Measurements from ENCODE around the gene CEP41. TPM values are rescaled to one million over a fixed set of nuclear protein-coding genes. Genes with fewer than 3 reads are reported as not detected.

CEP41 gene
- total and polyA plus RNA-seq, 8 donors = 12.4 to 34.2 (median 28.6) TPM

DNA sequence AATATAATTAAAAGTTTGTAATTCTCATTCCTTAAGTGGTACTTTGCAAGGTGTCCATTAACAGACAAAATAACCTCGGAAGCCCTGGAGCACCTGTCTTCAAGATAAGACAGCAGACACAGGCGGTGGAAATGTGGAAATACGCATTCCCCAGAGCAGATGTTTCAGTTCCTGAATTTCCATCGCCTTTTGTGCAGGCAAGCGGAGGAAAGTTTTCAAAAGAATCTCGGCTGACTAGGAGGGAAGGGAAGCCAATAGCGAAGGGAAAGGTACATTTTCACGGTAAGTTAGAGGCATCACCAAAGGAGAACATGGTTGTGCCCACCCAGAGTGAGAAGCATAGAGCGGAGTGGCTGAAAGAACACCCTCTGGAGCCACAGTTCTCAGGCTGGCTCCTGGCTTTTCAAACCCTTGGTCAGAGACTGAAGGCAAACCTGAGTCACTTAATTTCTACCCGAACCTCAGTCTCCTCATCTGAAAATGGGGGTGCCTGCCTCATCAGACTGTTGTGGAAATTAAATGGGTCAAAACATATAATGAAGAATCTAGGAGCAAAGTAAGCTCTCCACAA lies 46.9 kb downstream of the CEP41 start:
- Histone ChIP-seq H3K36me3 (no peaks in the 10 kb centered on the region), H3K27me3 (no peaks in the 10 kb centered on the region), H3K4me1 (peaks cover 0 to 10% of the 10 kb centered on the region in 2 donors), H3K4me3 (no peak overlapping the region), H3K9me3 (no peaks in the 10 kb centered on the region), H3K27ac (peak overlapping the region in 1 of 2 donors; percentile 55)
- no peak for ATAC-seq
- intact Hi-C loops (cut with DNase I) = no loop called here
- no peak for DNase-seq
- TF ChIP-seq, protein P1, sequence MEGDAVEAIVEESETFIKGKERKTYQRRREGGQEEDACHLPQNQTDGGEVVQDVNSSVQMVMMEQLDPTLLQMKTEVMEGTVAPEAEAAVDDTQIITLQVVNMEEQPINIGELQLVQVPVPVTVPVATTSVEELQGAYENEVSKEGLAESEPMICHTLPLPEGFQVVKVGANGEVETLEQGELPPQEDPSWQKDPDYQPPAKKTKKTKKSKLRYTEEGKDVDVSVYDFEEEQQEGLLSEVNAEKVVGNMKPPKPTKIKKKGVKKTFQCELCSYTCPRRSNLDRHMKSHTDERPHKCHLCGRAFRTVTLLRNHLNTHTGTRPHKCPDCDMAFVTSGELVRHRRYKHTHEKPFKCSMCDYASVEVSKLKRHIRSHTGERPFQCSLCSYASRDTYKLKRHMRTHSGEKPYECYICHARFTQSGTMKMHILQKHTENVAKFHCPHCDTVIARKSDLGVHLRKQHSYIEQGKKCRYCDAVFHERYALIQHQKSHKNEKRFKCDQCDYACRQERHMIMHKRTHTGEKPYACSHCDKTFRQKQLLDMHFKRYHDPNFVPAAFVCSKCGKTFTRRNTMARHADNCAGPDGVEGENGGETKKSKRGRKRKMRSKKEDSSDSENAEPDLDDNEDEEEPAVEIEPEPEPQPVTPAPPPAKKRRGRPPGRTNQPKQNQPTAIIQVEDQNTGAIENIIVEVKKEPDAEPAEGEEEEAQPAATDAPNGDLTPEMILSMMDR (IDR thresholded peaks at IDR 0.05) = no peak

DNA sequence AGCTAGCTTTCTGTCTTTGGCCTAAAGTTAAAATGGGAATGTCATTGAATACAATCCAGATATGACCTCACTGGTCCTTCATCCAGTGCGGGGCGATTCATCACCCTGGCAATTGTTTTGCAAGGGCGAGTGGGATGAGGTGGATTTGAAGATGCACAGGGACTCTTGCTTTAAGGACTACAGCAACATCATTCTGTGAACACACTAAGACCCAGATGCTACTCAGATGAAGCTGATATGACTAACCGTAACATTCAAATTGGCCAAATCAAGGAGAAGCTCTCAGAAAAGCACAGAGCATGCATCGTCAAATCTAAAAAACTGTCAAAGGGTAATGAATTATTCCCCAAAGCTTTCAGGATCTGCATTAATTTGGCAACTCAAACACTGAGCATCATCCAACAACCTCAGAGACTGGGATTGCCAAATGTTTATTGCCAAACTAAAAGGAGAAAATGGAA lies 47.7 kb downstream of the CEP41 start:
- peak overlapping the region in 1 of 2 donors; percentile 55 for H3K27ac ChIP-seq
- H3K9me3 ChIP-seq = no peaks in the 10 kb centered on the region
- TF ChIP-seq, protein P1 (IDR thresholded peaks at IDR 0.05) = no peak
- no peaks in the 10 kb centered on the region for H3K36me3 ChIP-seq
- ATAC-seq = peak; percentile 44
- no peak for DNase-seq
- intact Hi-C loops (cut with DNase I) = no loop called here
- H3K4me1 ChIP-seq = peaks cover 0 to 4% of the 10 kb centered on the region in 2 donors
- no peak overlapping the region for H3K4me3 ChIP-seq
- no peaks in the 10 kb centered on the region for H3K27me3 ChIP-seq

- no peak overlapping the region for H3K27ac ChIP-seq
- peaks cover 0 to 4% of the 10 kb centered on the region in 2 donors for H3K4me1 ChIP-seq
- H3K27me3 ChIP-seq = no peaks in the 10 kb centered on the region
- DNase-seq (no peak), ATAC-seq (no peak)
- no peaks in the 10 kb centered on the region for H3K9me3 ChIP-seq
- no peaks in the 10 kb centered on the region for H3K36me3 ChIP-seq
- H3K4me3 ChIP-seq = no peak overlapping the region
- intact Hi-C loops (cut with DNase I) = no loop called here
- TF ChIP-seq, protein P1 (IDR thresholded peaks at IDR 0.05) = no peak
Observed at GRCh38 chr7:130390486-130390885, 50.3 kb downstream of the CEP41 start.

- Histone ChIP-seq H3K36me3 (no peaks in the 10 kb centered on the region), H3K9me3 (no peaks in the 10 kb centered on the region), H3K27ac (no peak overlapping the region), H3K4me1 (no peaks in the 10 kb centered on the region), H3K4me3 (no peak overlapping the region), H3K27me3 (no peaks in the 10 kb centered on the region)
- intact Hi-C loops (cut with DNase I) = no loop called here
- TF ChIP-seq, protein P1 (IDR thresholded peaks at IDR 0.05) = no peak
- ATAC-seq = no peak
- no peak for DNase-seq
Observed at GRCh38 chr7:130388671-130389070, 52.1 kb downstream of the CEP41 start.

DNA sequence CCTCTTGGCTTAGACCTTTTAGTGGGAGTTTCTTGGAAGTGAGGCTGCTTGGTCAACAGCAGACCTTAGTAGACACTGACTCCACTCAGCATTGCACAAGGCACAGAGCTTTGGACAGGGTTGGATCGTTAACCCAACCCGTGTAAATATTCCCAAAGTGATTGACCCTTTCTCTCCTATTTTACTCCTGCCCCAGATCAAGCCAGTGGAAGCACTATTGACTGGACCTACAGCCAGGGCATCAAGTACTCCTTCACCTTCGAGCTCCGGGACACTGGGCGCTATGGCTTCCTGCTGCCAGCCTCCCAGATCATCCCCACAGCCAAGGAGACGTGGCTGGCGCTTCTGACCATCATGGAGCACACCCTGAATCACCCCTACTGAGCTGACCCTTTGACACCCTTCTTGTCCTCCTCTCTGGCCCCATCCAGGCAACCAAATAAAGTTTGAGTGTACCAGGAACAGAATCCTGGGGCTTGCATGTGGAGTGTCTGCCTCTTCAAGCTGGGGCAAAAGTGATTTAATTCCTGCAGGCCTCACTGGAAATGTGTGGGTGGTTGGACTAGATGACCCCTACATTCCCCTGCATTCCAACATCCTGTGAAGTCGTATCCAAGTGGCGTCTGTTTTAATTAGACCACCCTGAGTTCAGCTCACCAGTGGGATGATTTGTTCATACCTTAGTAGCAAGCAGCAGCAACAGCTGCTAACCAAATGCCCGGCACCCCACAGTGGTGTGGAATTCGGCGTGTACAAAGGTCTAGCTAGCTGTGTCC lies 53.0 kb downstream of the CEP41 start:
- no peak for ATAC-seq
- intact Hi-C loops (cut with DNase I) = no loop called here
- H3K4me1 ChIP-seq = no peaks in the 10 kb centered on the region

More for the DNA sequence above, 53.0 kb downstream of the CEP41 start:
- DNase-seq = no peak
- Histone ChIP-seq H3K9me3 (no peaks in the 10 kb centered on the region), H3K36me3 (no peaks in the 10 kb centered on the region), H3K27me3 (no peaks in the 10 kb centered on the region), H3K27ac (no peak overlapping the region), H3K4me3 (no peak overlapping the region)
- TF ChIP-seq, protein P1 (IDR thresholded peaks at IDR 0.05) = no peak

Measured in left lung (tissue), 10 donors.